IMR-90 (cell line): ENCODE measurements around the gene LFNG. TPM values are rescaled to one million over a fixed set of nuclear protein-coding genes. Genes with fewer than 3 reads are reported as not detected.

ENCODE experiments used
- ATAC-seq: fragments of 200-7000 bp; cut with Tn5 transposase; 2 replicates; pipeline ENCODE4 v1.9.1; 2020; ENCODE audit warnings: low read depth, mild to moderate bottlenecking, moderate library complexity
- BruUV-seq: library from RNA; stranded (reverse); fragments of 400-500 nt; replicated peaks from 2 replicates; lab custom pipeline; 2021; lab: Mats Ljungman, UMichigan
- CTCF ChIA-PET: fragments of 300-600 bp; formaldehyde crosslinking; extraction: SDS; loops from one replicate; lab custom pipeline; 2021; ENCODE audit warnings: antibody characterized with exemption; lab: Yijun Ruan, JAX
- POLR2A ChIA-PET: fragments of 300-600 bp; sonication (Branson Sonifier 250); formaldehyde crosslinking; loops from one replicate; lab custom pipeline; 2022; ENCODE audit warnings: antibody characterized with exemption; ENCODE audit not compliant: unreplicated experiment; lab: Charles Lee
- DNase-seq: peaks from one replicate; pipeline ENCODE4 v3.0.0; 2013
- H2AFZ ChIP-seq: replicated peaks from 2 replicates; pipeline ENCODE3; 2013; ENCODE audit warnings: low read length, mild to moderate bottlenecking; ENCODE audit not compliant: poor library complexity
- H2AK5ac ChIP-seq: 2 replicates; pipeline ENCODE4 v1.6.1; 2013; ENCODE audit warnings: low read depth, low read length, inconsistent platforms
- H2AK9ac ChIP-seq: replicated peaks from 2 replicates; pipeline ENCODE3; 2013; ENCODE audit warnings: mild to moderate bottlenecking, low read depth, low read length, moderate library complexity; ENCODE audit not compliant: poor library complexity
- H2BK120ac ChIP-seq: 2 replicates; pipeline ENCODE4 v1.6.1; 2013; ENCODE audit warnings: low read depth, low read length, inconsistent platforms
- H2BK15ac ChIP-seq: 3 replicates; pipeline ENCODE4 v1.6.1; 2013; ENCODE audit warnings: low read depth, low read length, inconsistent platforms
- H2BK20ac ChIP-seq: 2 replicates; pipeline ENCODE4 v1.6.1; 2013; ENCODE audit warnings: low read depth, mild to moderate bottlenecking, inconsistent platforms, low read length, moderate library complexity
- H2BK5ac ChIP-seq: 2 replicates; pipeline ENCODE4 v1.6.1; 2013; ENCODE audit warnings: mild to moderate bottlenecking, low read depth, low read length, inconsistent platforms; ENCODE audit not compliant: poor library complexity, severe bottlenecking
- H3K14ac ChIP-seq: replicated peaks from 2 replicates; pipeline ENCODE4 v1.6.1; 2013; ENCODE audit warnings: low read depth, low read length, inconsistent platforms
- H3K18ac ChIP-seq: 2 replicates; pipeline ENCODE4 v1.6.1; 2013; ENCODE audit warnings: low read depth, low read length, control low read depth
- H3K23ac ChIP-seq: 2 replicates; pipeline ENCODE4 v1.6.1; 2013; ENCODE audit warnings: low read depth, low read length, inconsistent platforms
- H3K27ac ChIP-seq: 2 replicates; pipeline ENCODE4 v1.5.1; 2013; ENCODE audit warnings: mild to moderate bottlenecking, control low read depth, low read length; ENCODE audit not compliant: insufficient read depth
- H3K27me3 ChIP-seq: 2 replicates; pipeline ENCODE4 v1.6.1; 2013; ENCODE audit warnings: low read length; ENCODE audit not compliant: control insufficient read depth, insufficient read depth
- H3K36me3 ChIP-seq: 2 replicates; pipeline ENCODE4 v1.6.1; 2013; ENCODE audit warnings: low read length, mixed read lengths; ENCODE audit not compliant: control insufficient read depth, insufficient read depth
- H3K4ac ChIP-seq: 2 replicates; pipeline ENCODE4 v1.6.1; 2013; ENCODE audit warnings: low read depth, low read length, inconsistent platforms
- H3K4me1 ChIP-seq: 2 replicates; pipeline ENCODE4 v1.6.1; 2013; ENCODE audit warnings: low read length, mixed read lengths; ENCODE audit not compliant: control insufficient read depth, insufficient read depth
- H3K4me2 ChIP-seq: 2 replicates; pipeline ENCODE4 v1.6.1; 2013; ENCODE audit warnings: low read depth, mild to moderate bottlenecking, control low read depth, low read length, moderate library complexity
- H3K4me3 ChIP-seq: 2 replicates; pipeline ENCODE4 v1.5.1; 2013; ENCODE audit warnings: low read depth, mild to moderate bottlenecking, control low read depth, low read length, moderate library complexity; ENCODE audit not compliant: insufficient read depth
- H3K56ac ChIP-seq: 2 replicates; pipeline ENCODE4 v1.6.1; 2013; ENCODE audit warnings: low read length, inconsistent platforms; ENCODE audit not compliant: insufficient read depth; ENCODE audit errors: extremely low read depth
- H3K79me1 ChIP-seq, 2 experiments: 2 replicates each; pipeline ENCODE4 v1.6.1; 2013; ENCODE audit warnings: low read length in 2 of 2, inconsistent platforms in 1 of 2, low read depth in 1 of 2
- H3K9ac ChIP-seq: 2 replicates; pipeline ENCODE4 v1.6.1; 2013; ENCODE audit warnings: low read depth, low read length, control low read depth
- H3K9me1 ChIP-seq: 2 replicates; pipeline ENCODE4 v1.6.1; 2013; ENCODE audit warnings: low read length, inconsistent platforms; ENCODE audit not compliant: insufficient read depth
- H3K9me3 ChIP-seq: 2 replicates; pipeline ENCODE4 v1.6.1; 2013; ENCODE audit warnings: low read length; ENCODE audit not compliant: control insufficient read depth, insufficient read depth
- H4K20me1 ChIP-seq: 2 replicates; pipeline ENCODE4 v1.6.1; 2013; ENCODE audit warnings: low read length, inconsistent platforms; ENCODE audit not compliant: insufficient read depth
- H4K5ac ChIP-seq: 2 replicates; pipeline ENCODE4 v1.6.1; 2013; ENCODE audit warnings: mild to moderate bottlenecking, low read depth, low read length, control low read depth
- H4K8ac ChIP-seq, 2 experiments: 2 replicates each; pipeline ENCODE4 v1.6.1; 2013; ENCODE audit warnings: low read depth in 2 of 2, low read length in 2 of 2, control low read depth in 1 of 2, inconsistent platforms in 1 of 2
- H4K91ac ChIP-seq: 2 replicates; pipeline ENCODE4 v1.6.1; 2013; ENCODE audit warnings: low read depth, low read length, inconsistent platforms; ENCODE audit not compliant: insufficient read depth
- BHLHE40 ChIP-seq: fragments of 150-350 bp; IDR thresholded peaks from 2 replicates; pipeline ENCODE4 v1.6.1; 2016; ENCODE audit warnings: mild to moderate bottlenecking, low read depth, low read length
- CEBPB ChIP-seq: IDR thresholded peaks from 2 replicates; pipeline ENCODE4 v1.6.1; 2012; ENCODE audit warnings: low read depth, low read length, improper control_type of control experiment
- CHD1 ChIP-seq: IDR thresholded peaks from 2 replicates; pipeline ENCODE4 v1.6.1; 2012; ENCODE audit warnings: low read depth, low read length, improper control_type of control experiment
- ELK1 ChIP-seq: fragments of 150-350 bp; IDR thresholded peaks from 2 replicates; pipeline ENCODE4 v1.6.1; 2016; ENCODE audit warnings: low read depth, mild to moderate bottlenecking, low read length, moderate library complexity, borderline replicate concordance
- POLR2A ChIP-seq: IDR thresholded peaks from 2 replicates; pipeline ENCODE4 v1.6.1; 2012; ENCODE audit warnings: mild to moderate bottlenecking, low read depth, low read length
- RCOR1 ChIP-seq: IDR thresholded peaks from 2 replicates; pipeline ENCODE4 v1.6.1; 2012; ENCODE audit warnings: mild to moderate bottlenecking, low read length, improper control_type of control experiment; ENCODE audit not compliant: insufficient replicate concordance
- RFX5 ChIP-seq: IDR thresholded peaks from 2 replicates; pipeline ENCODE4 v1.8.0; 2012; ENCODE audit warnings: low read depth, mild to moderate bottlenecking, low read length, moderate library complexity
- SMC3 ChIP-seq: fragments of 150-350 bp; IDR thresholded peaks from 2 replicates; pipeline ENCODE4 v1.6.1; 2016; ENCODE audit warnings: low read depth, mild to moderate bottlenecking, antibody characterized with exemption, low read length, moderate library complexity
- USF2 ChIP-seq: fragments of 150-350 bp; IDR thresholded peaks from 2 replicates; pipeline ENCODE4 v1.6.1; 2017; ENCODE audit warnings: mild to moderate bottlenecking, antibody characterized with exemption, low read length, low read depth
- WGBS, 2 experiments: methylation state at CpG; one replicate each; pipeline versions ENCODE4 v1.1.5 to v1.1.7; 2013; ENCODE audit warnings: missing lambda C conversion rate in 2 of 2; ENCODE audit not compliant: insufficient read length in 1 of 2; ENCODE audit errors: extremely low coverage in 2 of 2; 5-methylcytosine and 5-hydroxymethylcytosine counted together
- dilution Hi-C: fragments of 300-500 bp; cut with HindIII; formaldehyde crosslinking; loops from one replicate; pipeline ENCODE4 v1.14.3; 2018; ENCODE audit warnings: low sequenced_read_pairs; ENCODE audit not compliant: unreplicated experiment
- in situ Hi-C: fragments of 300-500 bp; cut with MboI; formaldehyde crosslinking; loops from 3 replicates; pipeline ENCODE4 v1.14.3; 2019; ENCODE audit warnings: low sequenced_read_pairs, inconsistent platforms, mixed read lengths
- intact Hi-C: fragments of 100-400 bp; cut with micrococcal nuclease; formaldehyde crosslinking; loops from 2 replicates; pipeline ENCODE4 v1.10.0; 2022
- polyA plus RNA-seq, 3 experiments: library from polyadenylated mRNA; depleted of rRNA; stranded (reverse); fragments of >200 nt; gene quantifications; 2 replicates each; pipeline ENCODE4 v1.2.3, GENCODE V29; 2012; ENCODE audit warnings: low replicate concordance in 1 of 3
- total RNA-seq: library from RNA; depleted of rRNA; stranded (reverse); fragments of >200 nt; gene quantifications from 2 replicates; pipeline ENCODE4 v1.2.3, GENCODE V29; 2012
- TF ChIP-seq, protein P1 (sequence below): conservative IDR thresholded peaks from 2 replicates; pipeline ENCODE4 v1.5.1; 2012; ENCODE audit warnings: mild to moderate bottlenecking, low read depth, low read length, improper control_type of control experiment

Gene LFNG
- total and polyA plus RNA-seq, 2 of the 4 experiments (the other 2 are of a cell fraction): 1.8 to 5.1 TPM

DNA sequence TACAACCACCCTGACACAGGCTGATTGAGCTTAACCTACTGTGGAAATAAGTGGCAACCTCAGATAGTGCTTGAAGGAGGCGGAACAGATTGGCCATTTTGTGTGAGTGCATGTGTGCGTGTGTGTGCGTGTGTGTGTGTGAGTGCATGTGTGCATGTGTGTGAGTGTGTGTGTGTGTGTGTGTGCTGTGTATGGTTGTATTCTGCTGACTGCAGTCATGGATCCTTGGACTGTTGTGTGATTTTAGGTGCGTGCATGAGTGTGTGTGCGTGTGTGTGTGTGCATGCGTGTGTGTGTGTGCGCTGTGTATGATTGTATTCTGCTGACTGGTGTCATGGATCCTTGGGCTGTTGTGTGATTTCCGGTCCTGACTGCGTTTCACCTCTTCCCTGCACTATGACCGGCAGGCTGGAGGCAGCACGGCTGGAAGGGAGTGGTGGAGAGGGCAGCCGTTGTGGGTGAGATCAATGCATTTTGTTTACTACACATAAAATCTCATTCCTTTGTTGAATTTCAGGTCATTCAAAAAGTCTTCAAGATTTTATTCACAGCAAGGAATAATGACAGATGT is 45.5 kb downstream of the LFNG start:
- Histone ChIP-seq H2AFZ (peak overlapping the region; percentile 53), H4K20me1 (no peaks in the 10 kb centered on the region), H4K91ac (no peak overlapping the region), H4K8ac (peak overlapping the region in 1 of 2 experiments; percentile 15; a peak in 2 of 4 replicates), H3K4ac (peak overlapping the region; percentile 51), H2BK15ac (no peak overlapping the region), H3K56ac (no peak overlapping the region), H3K27me3 (no peaks in the 10 kb centered on the region), H3K14ac (peak overlapping the region; percentile 48; the same call in 1 of the 2 replicates), H2BK5ac (no peak overlapping the region), H3K79me1 (peaks cover 12 to 18% of the 10 kb centered on the region in 2 experiments), H3K9me1 (0 out of 2 replicates have a peak, but pooled peaks cover 4% of the 10 kb centered on the region), H3K27ac (no peak overlapping the region), H3K4me2 (no peak overlapping the region), H3K9me3 (no peaks in the 10 kb centered on the region), H2AK9ac (no peak overlapping the region), H3K18ac (no peak overlapping the region), H3K36me3 (no peaks in the 10 kb centered on the region), H3K4me3 (no peak overlapping the region), H3K9ac (no peak overlapping the region), H3K23ac (peak overlapping the region; percentile 85), H2AK5ac (no peak overlapping the region), H2BK120ac (no peak overlapping the region), H3K4me1 (peaks cover 4% of the 10 kb centered on the region), H2BK20ac (no peak overlapping the region), H4K5ac (no peak overlapping the region)
- DNase-seq: peak; percentile 34
- 71% methylated on average over 3 of the region's 12 CpGs; no CpG with 5 or more reads in 1 of the 2 experiments for WGBS, 2 experiments
- ChIA-PET POLR2A (no interaction called here), CTCF (no interaction called here)
- TF ChIP-seq BHLHE40 (no peak), SMC3 (no peak), CEBPB (no peak), ELK1 (no peak), POLR2A (no peak), USF2 (no peak), RFX5 (no peak), CHD1 (no peak), RCOR1 (no peak)
- TF ChIP-seq, protein P1, sequence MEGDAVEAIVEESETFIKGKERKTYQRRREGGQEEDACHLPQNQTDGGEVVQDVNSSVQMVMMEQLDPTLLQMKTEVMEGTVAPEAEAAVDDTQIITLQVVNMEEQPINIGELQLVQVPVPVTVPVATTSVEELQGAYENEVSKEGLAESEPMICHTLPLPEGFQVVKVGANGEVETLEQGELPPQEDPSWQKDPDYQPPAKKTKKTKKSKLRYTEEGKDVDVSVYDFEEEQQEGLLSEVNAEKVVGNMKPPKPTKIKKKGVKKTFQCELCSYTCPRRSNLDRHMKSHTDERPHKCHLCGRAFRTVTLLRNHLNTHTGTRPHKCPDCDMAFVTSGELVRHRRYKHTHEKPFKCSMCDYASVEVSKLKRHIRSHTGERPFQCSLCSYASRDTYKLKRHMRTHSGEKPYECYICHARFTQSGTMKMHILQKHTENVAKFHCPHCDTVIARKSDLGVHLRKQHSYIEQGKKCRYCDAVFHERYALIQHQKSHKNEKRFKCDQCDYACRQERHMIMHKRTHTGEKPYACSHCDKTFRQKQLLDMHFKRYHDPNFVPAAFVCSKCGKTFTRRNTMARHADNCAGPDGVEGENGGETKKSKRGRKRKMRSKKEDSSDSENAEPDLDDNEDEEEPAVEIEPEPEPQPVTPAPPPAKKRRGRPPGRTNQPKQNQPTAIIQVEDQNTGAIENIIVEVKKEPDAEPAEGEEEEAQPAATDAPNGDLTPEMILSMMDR: no peak
- dilution Hi-C loops: no loop called here
- BruUV-seq: no TSS peak
- intact Hi-C loops: loop anchor here (5.0 kb wide), 1 partner anchor 592 kb away; no protein-coding TSS in a partner anchor
- peak; percentile 72 for ATAC-seq
- in situ Hi-C loops: no loop called here
